ENCODE measurements around the gene NEURL1.
A peak's percentile ranks its signal among the peaks of the same experiment; 100 is the strongest.

The NEURL1 gene, protein sequence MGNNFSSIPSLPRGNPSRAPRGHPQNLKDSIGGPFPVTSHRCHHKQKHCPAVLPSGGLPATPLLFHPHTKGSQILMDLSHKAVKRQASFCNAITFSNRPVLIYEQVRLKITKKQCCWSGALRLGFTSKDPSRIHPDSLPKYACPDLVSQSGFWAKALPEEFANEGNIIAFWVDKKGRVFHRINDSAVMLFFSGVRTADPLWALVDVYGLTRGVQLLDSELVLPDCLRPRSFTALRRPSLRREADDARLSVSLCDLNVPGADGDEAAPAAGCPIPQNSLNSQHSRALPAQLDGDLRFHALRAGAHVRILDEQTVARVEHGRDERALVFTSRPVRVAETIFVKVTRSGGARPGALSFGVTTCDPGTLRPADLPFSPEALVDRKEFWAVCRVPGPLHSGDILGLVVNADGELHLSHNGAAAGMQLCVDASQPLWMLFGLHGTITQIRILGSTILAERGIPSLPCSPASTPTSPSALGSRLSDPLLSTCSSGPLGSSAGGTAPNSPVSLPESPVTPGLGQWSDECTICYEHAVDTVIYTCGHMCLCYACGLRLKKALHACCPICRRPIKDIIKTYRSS

GRCh38 chr10:103493362-103493915 is at the start of gene NEURL1:
NEURL1 (plus strand) TSS chr10:103493705; CDS start chr10:103494388, 683 bp downstream.
- no peak for DNase-seq

- DNase-seq: no peak
These were observed 49.0 kb upstream of the NEURL1 start for GRCh38 chr10:103444478-103444877.

DNA sequence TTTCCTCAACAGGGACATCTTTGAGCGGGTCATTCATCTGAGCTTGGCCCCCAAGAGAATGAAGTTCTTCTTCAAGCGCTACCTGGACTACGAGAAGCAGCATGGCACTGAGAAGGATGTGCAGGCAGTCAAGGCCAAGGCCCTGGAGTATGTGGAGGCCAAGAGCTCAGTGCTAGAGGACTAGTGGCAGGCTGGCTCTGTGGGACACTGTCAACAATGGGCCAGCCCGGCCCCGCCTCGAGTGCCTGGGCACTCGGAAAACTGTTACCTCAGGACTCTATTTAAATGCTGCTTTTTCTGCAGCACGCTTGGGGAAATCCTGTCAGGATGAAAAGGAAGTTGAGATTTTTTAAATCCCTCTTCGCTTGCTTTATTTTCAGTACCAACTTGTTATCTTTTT is 48.1 kb upstream of the NEURL1 start:
- DNase-seq: no peak

GRCh38 chr10:103445767-103446567 is 47.5 kb upstream of the NEURL1 start:
- DNase-seq: no peak

DNA sequence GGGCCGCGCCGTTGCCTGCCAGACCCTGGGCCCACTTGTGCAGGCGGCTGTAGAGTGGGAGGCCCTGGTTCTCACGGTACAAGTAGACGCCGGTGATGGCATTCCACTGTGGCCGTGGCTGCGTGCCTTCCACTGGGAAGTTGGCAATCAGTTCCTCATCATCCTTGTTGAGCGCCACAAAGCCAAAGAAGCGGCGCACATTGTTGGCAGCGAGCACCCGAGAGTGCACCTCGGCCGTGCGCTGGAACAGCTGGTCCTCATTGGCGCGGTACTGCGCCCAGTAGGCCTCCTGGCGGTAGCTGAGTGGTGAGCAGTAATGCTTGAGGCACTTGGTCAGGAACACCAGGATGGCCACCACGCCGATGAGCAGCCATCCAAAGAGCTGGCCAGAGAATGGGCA is 46.3 kb upstream of the NEURL1 start:
- no peak for DNase-seq

- no peak for DNase-seq
These were observed 44.8 kb upstream of the NEURL1 start for GRCh38 chr10:103448746-103449145.

DNA sequence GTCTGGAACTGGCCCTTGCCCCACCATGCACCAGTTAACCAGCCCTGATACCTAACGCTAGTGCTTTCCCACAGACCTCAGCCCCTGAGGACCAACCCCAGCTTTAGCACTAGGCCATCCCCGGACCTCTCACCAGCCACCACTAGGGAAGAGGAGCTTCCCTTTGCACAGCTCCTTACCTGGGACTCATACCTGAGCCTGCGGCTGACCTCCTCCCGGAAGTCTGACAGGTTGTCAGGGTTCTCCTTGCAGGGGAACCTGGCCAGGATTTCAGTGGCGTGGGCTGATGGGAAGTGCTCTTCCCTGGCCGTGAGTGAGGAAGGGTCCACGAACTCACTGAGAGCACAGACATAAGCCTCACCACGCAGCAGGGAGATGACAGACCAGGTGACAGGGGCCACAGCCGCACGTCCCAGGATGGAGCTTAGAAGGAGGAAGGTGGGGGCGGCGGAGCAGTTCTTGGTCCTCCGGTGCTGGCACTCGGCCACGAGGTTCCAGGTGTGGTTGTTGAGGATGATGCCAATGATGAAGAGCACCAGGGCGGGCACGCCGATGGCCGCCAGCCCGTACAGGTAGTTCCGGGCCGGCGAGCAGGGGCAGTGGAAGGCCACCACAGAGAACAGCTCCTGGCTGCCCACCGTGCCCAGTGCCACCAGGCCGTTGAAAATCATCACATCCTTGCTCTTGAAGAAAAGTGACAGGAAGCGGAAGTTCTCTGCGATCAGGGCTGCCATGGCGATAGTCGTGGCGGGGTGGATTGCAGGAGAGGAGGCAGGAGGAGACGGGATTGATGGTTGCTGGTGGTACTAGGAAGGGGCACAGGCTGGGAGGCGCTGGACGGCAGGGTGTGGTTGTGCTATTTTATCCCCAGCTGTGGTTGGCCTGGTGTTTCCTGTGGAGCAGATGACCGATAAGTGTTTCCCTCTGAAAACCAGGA is 44.0 kb upstream of the NEURL1 start:
- no peak for DNase-seq

GRCh38 chr10:103450201-103450695 is 43.3 kb upstream of the NEURL1 start:
- no peak for DNase-seq

GRCh38 chr10:103451091-103451813 is 42.3 kb upstream of the NEURL1 start:
- DNase-seq: no peak

GRCh38 chr10:103451831-103452505 is 41.5 kb upstream of the NEURL1 start, which contains the start of gene CALHM2:
CALHM2 (minus strand) TSS chr10:103452370; CDS start chr10:103449941, 2,429 bp downstream.
- DNase-seq: no peak

DNA sequence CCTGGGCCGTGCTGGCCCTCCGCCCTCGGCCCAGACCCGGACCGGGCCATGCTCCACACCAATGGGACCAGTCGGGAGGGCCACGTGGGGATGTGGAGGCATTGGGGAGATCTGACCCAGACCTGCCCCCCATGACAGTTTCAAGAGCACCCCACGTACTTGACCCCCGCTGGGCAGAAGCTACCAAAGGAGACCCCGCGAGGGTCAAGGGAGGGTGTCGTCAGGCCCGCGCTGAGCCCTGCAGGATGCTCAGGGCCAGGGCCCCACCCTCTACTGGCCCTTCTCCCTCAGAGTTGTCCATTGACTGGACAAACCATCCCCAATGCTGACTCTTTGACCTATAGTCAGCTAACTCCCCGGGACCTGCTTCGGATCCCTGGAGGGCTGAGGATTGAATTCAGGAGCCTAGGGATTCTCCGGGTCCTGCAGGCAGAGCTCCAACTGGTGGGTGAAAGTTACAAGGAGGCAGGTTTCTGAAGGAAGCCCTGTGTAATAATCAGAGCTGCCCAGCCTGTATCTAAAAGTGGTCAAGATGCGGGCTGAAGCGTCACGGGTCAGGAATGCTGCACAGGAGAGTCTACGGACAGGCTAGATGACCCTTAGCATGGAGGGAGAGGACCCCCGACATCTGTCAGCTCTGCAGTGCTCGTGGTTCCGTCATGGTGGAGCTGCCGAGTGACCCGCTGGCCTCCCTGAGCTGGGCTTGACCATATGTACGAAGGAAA is 40.8 kb upstream of the NEURL1 start:
- DNase-seq: no peak

DNA sequence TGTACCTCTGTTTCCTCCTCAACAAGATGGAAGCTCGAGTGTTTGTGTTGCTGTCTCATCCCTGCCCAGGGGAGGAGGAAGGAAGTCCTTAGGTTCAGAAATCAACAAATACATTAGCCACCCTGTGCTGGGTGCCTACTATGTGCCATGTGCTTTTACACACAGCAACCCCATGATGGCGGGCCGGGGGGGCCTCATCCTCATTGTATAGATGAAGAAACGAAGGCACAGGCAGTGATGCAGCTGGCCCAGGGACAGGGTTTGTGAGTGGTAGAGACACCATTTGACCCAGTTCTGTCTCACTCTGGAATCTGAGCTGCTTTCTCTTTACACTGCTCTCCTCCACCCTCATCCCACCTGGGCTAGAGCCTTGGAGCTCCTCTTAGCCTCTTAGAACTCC is 39.5 kb upstream of the NEURL1 start:
- DNase-seq: no peak

- no peak for DNase-seq
These were observed 38.3 kb upstream of the NEURL1 start for GRCh38 chr10:103455235-103455634.

GRCh38 chr10:103456074-103456660 is 37.3 kb upstream of the NEURL1 start:
- no peak for DNase-seq

DNA sequence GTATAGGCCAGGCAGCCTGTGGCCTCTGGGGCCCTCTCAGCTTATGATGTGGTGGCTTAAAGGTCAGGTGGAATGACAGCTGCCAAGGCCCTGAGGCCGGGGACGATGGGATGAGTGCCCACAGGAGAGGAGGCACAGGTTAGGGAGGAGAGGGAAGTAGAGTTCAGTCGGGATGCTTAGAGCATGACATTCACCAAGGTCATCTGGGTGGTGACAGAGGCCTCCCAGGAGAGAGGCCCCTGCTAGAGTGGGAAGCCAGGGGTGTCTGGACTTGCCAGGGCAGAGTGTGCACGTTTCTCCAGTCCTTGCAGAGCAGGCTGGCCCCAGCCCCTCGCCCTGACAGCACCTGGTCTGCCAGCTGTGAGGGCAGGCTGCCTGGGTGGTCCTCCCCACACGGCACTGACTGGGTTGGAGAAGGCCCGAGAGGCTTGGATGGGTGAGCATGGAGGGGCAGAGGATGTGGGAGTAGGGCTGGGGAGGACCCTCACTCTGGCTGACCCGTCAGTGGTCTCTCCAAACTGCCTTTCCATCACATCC is 36.3 kb upstream of the NEURL1 start:
- no peak for DNase-seq

- no peak for DNase-seq
These were observed 35.5 kb upstream of the NEURL1 start for GRCh38 chr10:103457896-103458583.

GRCh38 chr10:103458720-103459119 is 34.8 kb upstream of the NEURL1 start, which contains the start of gene CALHM1:
CALHM1 (minus strand) TSS chr10:103458900; CDS start chr10:103458751, 149 bp downstream.
- peak; percentile 17 for DNase-seq

DNA sequence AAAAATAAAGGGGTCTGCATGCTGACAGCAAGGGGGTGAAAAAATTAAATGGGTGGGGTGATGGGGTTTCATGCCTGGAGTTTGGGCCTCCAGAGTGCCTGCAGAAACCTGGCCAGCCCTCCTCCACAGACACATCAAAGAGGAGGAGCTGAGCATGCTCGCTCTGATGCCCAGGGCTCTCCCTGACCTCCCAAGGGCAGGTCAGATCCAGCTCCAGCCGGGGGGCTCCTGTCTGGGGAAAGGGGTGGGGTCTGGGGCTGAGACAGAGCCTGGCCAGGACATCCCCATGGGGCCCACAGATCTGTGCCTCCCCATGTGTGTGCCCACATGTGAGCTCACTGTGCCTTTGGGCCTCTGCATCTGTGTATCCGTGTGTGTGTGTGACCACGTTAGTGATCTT is 33.9 kb upstream of the NEURL1 start:
- no peak for DNase-seq

Data from NCI-H1436 treated with DMSO at 0.1 percent for 48 hours (cell line).